HK-2 (cell line): ENCODE measurements around the gene PRKACG.
"Not testable (repeated sequence)": the region's sequence is repeated elsewhere in the genome, so short reads cannot be mapped to it uniquely, and the experiment has no call there.

ENCODE experiments used
- DNase-seq: peaks from one replicate; pipeline ENCODE4 v3.0.0-alpha.2; 2018; ENCODE audit not compliant: unreplicated experiment

The PRKACG gene

DNA sequence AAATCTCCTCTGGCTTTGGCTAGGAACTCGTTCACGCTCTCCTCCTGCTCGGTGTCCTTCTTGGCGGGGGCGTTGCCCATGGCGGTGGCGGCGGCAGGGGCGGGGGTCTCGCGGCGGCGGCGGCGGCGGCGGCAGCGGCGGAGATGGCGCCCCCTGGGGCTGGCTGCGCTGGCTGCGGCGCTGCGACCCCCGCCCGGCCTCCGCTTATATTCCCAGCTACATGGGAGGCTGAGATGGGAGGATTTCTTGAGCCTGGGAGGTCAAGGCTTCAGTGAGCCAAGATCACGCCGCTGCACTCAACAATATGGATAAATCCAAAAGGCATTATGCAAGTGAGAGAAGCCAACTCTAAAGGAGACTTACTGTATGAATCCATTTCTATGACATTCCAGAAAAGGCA is at the start of gene PRKACG:
Gene PRKACG (minus strand): TSS at position 101 of the 400 bp plus-strand sequence. CDS start 21 bp downstream, at position 80.
- DNase-seq = no peak

DNA sequence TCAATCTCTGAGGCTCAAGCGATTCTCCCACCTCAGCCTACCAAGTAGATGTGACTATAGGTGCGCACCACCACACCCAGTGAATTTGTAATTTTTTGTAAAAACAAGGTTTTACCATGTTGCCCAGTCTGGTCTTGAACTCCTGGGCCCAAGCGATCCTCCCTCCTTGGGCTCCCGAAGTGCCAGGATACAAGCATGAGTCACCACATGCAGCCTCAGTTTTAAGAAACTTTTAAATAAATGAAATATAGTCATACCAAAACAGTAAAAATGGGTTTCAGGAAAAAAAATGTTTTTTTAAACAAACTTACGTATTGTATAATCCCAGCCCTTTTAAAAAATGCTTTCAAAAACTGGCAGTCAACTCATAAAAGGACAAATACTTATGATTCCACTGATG is 48.3 kb upstream of the PRKACG start:
- DNase-seq = no peak

GRCh38 chr9:69060766-69061165 is 46.9 kb upstream of the PRKACG start:
- DNase-seq = no peak

DNA sequence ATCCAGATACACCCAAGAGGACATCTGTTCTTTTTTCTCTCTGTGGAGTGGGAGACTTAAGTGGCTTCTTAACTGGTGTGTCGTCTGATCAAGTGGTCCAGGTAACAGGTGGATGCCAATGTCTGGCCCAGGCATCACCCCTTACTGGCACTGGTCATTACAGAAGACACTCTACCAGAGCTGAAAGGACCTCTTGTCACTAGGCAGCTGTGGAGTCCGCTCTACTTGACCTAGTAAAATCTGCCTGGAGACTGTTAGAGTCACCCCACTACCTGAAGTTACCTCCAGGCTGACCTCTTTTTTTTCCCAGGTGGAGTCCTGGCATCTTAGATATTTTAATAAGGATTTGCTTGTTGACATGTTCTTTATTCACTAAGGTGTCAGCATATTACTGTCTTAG is 44.2 kb upstream of the PRKACG start:
- DNase-seq = no peak

- DNase-seq = no peak
Measured at GRCh38 chr9:69056191-69056815, 42.4 kb upstream of the PRKACG start.

DNA sequence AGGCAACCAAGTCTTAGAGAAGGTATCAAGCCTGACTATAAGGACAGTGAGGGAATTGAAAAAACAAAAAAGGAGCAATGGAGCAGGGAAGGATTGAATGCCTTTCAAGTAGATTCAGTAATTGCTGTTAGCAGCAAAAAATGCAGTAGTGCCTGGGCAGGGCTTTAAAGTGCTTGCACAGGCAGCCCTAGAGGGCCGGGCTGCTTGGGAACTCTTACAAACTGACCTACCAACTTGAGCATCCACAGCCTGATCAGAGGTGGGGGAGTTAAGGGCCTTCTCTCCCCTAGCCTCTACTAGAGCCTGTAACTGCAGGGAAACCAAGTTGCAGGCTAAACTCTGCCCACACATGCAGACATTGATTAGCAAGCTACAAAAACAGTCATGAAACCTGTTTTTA is 41.1 kb upstream of the PRKACG start:
- DNase-seq = no peak

DNA sequence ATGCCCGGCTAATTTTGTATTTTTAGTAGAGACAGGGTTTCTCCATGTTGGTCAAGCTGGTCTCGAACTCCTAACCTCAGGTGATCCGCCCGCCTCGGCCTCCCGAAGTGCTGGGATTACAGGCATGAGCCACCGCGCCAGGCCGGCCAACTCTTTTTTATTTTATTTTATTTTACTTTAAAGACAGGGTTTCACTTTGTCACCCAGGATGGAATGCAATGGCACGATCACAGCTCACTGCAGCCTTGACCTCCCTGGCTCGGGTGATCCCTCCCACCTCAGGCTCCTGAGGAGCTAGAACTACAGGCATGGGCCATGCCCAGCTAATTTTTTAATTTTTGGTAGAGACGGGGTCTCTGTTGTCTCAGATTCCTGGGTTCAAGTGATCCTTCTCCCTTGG is 37.0 kb upstream of the PRKACG start:
- DNase-seq = not testable (repeated sequence)

- DNase-seq = no peak
Measured at GRCh38 chr9:69049094-69049493, 35.2 kb upstream of the PRKACG start.

GRCh38 chr9:69047371-69047770 is 33.5 kb upstream of the PRKACG start:
- no peak for DNase-seq

DNA sequence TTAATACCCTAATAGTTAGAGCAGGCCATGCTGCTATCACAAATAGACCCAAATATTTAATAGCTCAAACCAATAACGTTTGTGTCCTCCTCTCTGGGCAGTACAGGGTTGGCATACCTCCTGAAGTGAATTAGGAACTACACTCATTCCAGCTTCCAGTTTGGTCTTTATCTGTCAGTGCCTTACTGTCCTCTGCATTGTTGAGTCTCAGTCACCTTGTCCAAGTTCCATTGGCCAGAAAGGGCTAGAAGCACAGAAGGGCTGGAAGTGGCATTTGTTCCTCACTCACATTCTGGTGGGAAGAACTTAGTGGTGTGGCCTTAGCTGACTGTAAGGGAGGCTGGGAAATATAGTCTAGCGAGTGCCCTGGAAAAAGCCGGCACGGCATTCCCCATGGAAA is 32.8 kb upstream of the PRKACG start:
- DNase-seq = no peak

DNA sequence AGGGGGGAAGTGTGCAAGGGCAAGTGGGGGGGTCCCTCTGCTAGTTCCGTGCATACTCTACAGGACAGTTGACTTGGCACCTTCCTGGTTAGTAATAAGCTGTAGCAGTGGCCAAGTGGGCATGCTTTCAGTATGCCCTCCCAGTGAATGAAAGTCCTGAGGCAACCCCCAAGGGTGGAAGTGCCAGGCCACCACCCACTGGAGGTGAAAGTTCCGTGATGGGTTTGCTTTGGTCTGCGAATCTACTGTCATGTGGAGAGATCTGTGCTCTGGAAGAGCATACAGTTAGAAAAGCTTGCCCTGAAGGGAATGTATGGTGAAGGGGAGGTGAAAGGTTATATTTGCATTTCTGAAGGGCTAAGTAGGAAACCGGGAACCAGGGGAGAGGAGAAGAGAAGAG is 31.9 kb upstream of the PRKACG start:
- DNase-seq = no peak

DNA sequence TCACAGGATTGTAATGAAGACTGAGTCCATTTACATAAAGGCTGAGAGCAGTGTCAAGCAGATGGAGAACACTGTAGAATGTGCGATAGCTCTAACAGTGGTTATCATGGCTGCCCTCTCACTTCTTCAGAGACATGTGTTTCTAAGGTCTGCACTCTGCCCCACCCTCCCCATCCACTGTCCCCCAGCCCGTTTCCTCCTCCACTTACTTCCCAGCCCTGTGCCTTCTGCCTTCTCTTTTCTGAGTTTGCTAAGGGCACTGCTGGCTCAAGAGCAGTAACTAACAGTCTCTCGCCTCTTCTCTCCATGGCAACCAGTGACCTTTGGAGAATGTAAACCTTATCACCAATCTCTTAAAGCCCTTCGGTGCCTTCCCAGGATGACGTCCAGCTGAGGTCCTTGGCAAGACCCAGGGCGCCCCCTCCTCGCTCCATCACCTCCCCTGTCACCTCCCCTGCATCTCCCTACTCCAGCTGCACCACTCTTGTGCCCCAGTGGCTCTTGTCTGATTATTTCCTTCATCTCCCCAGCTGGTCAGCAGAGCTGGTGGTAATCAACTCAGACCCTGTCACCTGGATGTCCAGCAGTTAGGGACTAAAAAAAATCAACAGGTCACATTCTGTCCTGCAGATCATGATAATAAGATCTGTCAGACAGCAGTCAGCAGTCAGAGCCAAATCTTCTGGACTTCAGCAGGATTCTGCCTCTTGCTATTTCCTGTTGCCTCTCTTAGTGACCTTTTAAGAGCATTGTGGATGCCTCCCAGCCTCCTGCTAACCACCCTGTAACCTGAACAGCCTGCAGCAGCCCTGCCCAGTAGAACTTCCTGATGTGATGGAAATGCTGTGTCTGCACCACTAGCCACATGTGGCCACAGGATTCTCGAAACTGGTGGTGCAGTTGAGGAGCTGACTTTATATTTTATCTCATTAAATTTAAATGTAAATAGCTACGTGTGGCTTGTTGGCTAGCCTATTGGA is 30.6 kb upstream of the PRKACG start:
- DNase-seq = no peak

DNA sequence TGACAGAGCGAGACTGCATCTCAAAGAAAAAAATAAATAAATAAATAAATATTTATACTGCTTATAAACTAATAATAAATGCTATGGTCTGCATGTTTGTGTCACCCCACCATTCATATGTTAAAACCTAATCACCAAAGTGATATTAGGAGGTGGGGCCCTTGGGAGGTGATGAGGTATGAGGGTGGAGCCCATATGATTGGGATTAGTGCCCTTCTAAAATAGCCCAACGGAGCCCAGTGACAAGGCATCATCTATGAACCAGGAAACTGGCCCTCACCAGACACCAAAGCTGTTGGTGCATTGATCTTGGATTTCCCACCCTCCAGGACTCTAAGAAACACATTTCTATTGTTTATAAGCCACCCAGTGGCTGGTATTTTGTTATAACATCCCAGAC is 26.7 kb upstream of the PRKACG start:
- DNase-seq = no peak

GRCh38 chr9:69036799-69037198 is 22.9 kb upstream of the PRKACG start:
- DNase-seq = no peak

DNA sequence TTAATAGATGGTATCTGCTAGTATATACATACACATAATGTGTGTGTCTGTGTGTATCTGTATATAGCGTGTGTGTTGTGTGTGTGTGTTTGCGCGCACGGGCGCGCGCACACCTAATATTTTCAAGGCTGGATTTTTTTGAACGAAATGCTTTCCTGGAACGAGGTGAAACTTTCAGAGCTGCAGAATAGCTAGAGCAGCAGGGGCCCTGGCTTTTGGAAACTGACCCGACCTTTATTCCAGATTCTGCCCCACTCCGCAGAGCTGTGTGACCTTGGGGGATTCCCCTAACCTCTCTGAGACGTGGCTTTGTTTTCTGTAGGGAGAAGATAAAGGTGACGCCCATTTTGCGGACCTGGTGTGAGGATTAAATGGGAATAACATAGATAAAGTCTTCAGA is 22.4 kb upstream of the PRKACG start:
- no peak for DNase-seq

DNA sequence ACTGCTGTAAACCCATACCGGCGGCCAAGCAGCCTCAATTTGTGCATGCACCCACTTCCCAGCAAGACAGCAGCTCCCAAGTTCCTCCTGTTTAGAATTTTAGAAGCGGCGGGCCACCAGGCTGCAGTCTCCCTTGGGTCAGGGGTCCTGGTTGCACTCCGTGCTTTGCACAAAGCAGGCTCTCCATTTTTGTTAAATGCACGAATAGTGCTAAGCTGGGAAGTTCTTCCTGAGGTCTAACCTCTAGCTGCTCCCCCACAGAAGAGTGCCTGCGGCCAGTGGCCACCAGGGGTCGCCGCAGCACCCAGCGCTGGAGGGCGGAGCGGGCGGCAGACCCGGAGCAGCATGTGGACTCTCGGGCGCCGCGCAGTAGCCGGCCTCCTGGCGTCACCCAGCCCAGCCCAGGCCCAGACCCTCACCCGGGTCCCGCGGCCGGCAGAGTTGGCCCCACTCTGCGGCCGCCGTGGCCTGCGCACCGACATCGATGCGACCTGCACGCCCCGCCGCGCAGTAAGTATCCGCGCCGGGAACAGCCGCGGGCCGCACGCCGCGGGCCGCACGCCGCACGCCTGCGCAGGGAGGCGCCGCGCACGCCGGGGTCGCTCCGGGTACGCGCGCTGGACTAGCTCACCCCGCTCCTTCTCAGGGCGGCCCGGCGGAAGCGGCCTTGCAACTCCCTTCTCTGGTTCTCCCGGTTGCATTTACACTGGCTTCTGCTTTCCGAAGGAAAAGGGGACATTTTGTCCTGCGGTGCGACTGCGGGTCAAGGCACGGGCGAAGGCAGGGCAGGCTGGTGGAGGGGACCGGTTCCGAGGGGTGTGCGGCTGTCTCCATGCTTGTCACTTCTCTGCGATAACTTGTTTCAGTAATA is 21.8 kb upstream of the PRKACG start, which contains the start of gene FXN:
Gene FXN (plus strand): TSS at position 315 of the 871 bp plus-strand sequence. CDS start 31 bp downstream, at position 346.
- peak; percentile 52 for DNase-seq

DNA sequence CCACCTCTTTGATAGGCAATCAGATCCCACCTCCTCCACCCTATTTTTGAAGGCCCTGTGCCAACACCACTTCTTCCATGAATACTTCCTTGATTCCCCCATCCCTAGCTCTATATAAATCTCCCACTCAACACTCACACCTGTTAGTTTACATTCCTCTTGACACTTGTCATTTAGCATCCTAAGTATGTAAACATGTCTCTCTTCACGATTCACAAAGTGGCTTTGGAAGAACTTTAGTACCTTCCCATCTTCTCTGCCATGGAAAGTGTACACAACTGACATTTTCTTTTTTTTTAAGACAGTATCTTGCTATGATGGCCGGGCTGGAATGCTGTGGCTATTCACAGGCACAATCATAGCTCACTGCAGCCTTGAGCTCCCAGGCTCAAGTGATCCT is 20.2 kb upstream of the PRKACG start:
- no peak for DNase-seq

DNA sequence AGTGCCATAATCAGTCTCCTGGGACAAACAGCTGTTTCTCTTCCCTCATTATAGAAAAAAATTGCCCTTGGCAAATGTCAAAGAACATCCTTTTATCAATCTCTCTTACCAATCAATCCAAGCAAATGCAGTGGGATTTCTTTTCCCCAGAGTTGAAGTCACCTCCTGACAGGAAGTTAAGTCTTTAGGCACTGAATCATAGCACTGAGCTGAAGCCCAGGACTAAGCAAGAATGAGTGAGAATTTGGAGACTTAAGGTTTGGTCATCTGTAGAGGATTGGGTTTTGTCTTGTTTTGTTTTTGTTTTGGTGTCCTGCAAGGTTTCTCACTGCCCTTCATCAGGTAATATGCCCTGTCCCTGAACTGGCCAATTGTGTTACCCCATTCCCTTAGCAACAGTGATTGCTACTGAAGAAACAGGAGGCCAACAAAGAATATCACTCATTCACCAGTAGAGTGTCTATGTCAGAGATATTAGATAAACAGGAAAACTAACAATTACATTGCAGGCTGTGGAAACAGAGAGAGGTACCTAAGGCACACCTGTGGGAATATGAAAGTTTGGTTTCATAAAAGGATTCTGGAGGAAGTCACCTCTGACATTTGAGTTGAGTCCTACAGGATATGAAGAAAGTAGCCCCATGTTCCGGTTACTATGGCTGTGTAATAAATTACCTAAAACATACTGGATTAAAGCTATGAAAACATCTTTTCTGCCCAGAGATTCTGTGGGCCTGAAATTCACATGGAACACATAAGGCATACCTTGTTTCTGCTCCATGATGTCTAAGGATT is 17.1 kb upstream of the PRKACG start:
- DNase-seq = no peak

GRCh38 chr9:69029535-69029934 is 15.6 kb upstream of the PRKACG start:
- no peak for DNase-seq

- no peak for DNase-seq
Measured at GRCh38 chr9:69028754-69029153, 14.8 kb upstream of the PRKACG start.
